Measurements from ENCODE around the gene SOHLH1. TPM values are rescaled to one million over a fixed set of nuclear protein-coding genes. Genes with fewer than 3 reads are reported as not detected.

Gene SOHLH1
- total and polyA plus RNA-seq, 2 donors (not counting 1 experiment from before 2014, with no cell fraction given), result not detected

Other genes with a start within 250 kb of the SOHLH1 start
- 8.7 and 8.9 TPM in 2 replicates for gene PPP1R26, start 219.7 kb downstream of the SOHLH1 start, total RNA-seq
- 1.7 and 2.9 TPM in 2 replicates for gene PPP1R26, start 219.7 kb downstream of the SOHLH1 start, polyA plus RNA-seq
- gene MRPS2, start 198.8 kb downstream of the SOHLH1 start, total RNA-seq, result 10.4 and 11.6 TPM in 2 replicates
- 43.6 and 73.1 TPM in 2 replicates for gene MRPS2, start 198.8 kb downstream of the SOHLH1 start, polyA plus RNA-seq
- not detected in 2 replicates for gene LCN1, start 178.0 kb downstream of the SOHLH1 start, total RNA-seq
- not detected in 2 replicates for gene LCN1, start 178.0 kb downstream of the SOHLH1 start, polyA plus RNA-seq
- gene OBP2A, start 153.4 kb downstream of the SOHLH1 start, total RNA-seq, result not detected in 2 replicates
- gene OBP2A, start 153.4 kb downstream of the SOHLH1 start, polyA plus RNA-seq, result not detected in 2 replicates
- gene PAEP, start 137.7 kb downstream of the SOHLH1 start, total RNA-seq, result not detected in 2 replicates
- gene PAEP, start 137.7 kb downstream of the SOHLH1 start, polyA plus RNA-seq, result not detected in 2 replicates
- gene GLT6D1, start 59.9 kb downstream of the SOHLH1 start, total RNA-seq, result not detected in 2 replicates
- not detected in 2 replicates for gene GLT6D1, start 59.9 kb downstream of the SOHLH1 start, polyA plus RNA-seq
- not detected in 2 replicates for gene LCN9, start 36.2 kb downstream of the SOHLH1 start, total RNA-seq
- gene LCN9, start 36.2 kb downstream of the SOHLH1 start, polyA plus RNA-seq, result not detected in 2 replicates
- not detected in 2 replicates for gene KCNT1, start 2.7 kb upstream of the SOHLH1 start, total RNA-seq
- gene KCNT1, start 2.7 kb upstream of the SOHLH1 start, polyA plus RNA-seq, result not detected in 2 replicates
- 17.7 and 18.8 TPM in 2 replicates for gene CAMSAP1, start 208.1 kb upstream of the SOHLH1 start, total RNA-seq
- gene CAMSAP1, start 208.1 kb upstream of the SOHLH1 start, polyA plus RNA-seq, result 5.0 and 7.2 TPM in 2 replicates

Data from fibroblast of lung (primary cell).